Stimulated activated naive CD4-positive, alpha-beta T cell (primary cell): ENCODE results near the gene LORICRIN.

Experiments used
- DNase-seq, 6 experiments: peaks; one replicate each; lab custom pipeline; 2025; lab: John Stamatoyannopoulos, UW

Gene LORICRIN

GRCh38 chr1:153306303-153307220 is 47.1 kb downstream of the LORICRIN start:
- no peak for DNase-seq

GRCh38 chr1:153307221-153307600 is 47.7 kb downstream of the LORICRIN start:
- no peak for DNase-seq

DNA sequence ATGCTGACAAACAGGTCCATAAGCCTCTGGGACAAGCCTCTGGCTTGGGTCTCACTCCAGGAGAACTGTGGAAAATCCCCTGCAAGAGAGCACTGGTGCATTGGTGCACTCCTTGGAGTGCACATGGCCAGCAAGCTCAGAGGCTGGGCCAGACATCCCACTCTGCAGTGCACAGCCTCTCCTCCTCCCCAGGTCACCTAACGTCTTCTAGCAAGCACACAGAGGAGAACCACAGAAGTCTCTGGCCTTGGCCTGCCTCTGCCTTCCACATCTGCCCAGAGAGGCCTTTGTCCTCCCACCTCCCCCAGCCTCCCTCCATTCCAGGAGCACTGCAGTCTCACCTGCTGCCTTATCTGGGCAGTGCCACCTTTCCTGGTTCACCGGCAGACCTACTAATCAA is 49.1 kb downstream of the LORICRIN start:
- no peak for DNase-seq

- no peak for DNase-seq
Observed at GRCh38 chr1:153309441-153309840, 50.0 kb downstream of the LORICRIN start.

GRCh38 chr1:153310526-153310925 is 51.0 kb downstream of the LORICRIN start:
- no peak for DNase-seq
